ENCODE data around the gene OR51G2. TPM values are rescaled to one million over a fixed set of nuclear protein-coding genes. Genes with fewer than 3 reads are reported as not detected.

The OR51G2 gene
- polyA plus RNA-seq, 4 donors = 0.08 TPM; not detected in 3

GRCh38 chr11:4865855-4866254 lies 53.3 kb downstream of the OR51G2 start:
- no peak for DNase-seq (ENCODE audit: low read depth in 4 of 4, low spot score in 3 of 4)

GRCh38 chr11:4863876-4864275 lies 55.3 kb downstream of the OR51G2 start:
- DNase-seq (ENCODE audit: low read depth in 4 of 4, low spot score in 3 of 4) = no peak

Other genes starting within 250 kb of the OR51G2 start
- gene OR51E2, start 221.5 kb downstream of the OR51G2 start, polyA plus RNA-seq (ENCODE audit: insufficient read length in 4 of 4) = under 1 TPM; 0.46 to 0.89 (median 0.67) TPM
- gene MMP26, start 214.6 kb downstream of the OR51G2 start, polyA plus RNA-seq (ENCODE audit: insufficient read length in 4 of 4) = under 1 TPM; 0.21 to 0.71 (median 0.30) TPM
- not detected for gene OR51F1, start 149.4 kb downstream of the OR51G2 start, polyA plus RNA-seq (ENCODE audit: insufficient read length in 4 of 4)
- gene OR52R1, start 115.0 kb downstream of the OR51G2 start, polyA plus RNA-seq (ENCODE audit: insufficient read length in 4 of 4) = not detected
- not detected for gene OR51F2, start 98.0 kb downstream of the OR51G2 start, polyA plus RNA-seq (ENCODE audit: insufficient read length in 4 of 4)
- gene OR51S1, start 70.1 kb downstream of the OR51G2 start, polyA plus RNA-seq (ENCODE audit: insufficient read length in 4 of 4) = not detected
- not detected for gene OR51T1, start 37.5 kb downstream of the OR51G2 start, polyA plus RNA-seq (ENCODE audit: insufficient read length in 4 of 4)
- not detected for gene OR51A7, start 15.6 kb downstream of the OR51G2 start, polyA plus RNA-seq (ENCODE audit: insufficient read length in 4 of 4)
- gene OR51G1, start 5.0 kb upstream of the OR51G2 start, polyA plus RNA-seq (ENCODE audit: insufficient read length in 4 of 4) = not detected
- gene OR51A4, start 28.3 kb upstream of the OR51G2 start, polyA plus RNA-seq (ENCODE audit: insufficient read length in 4 of 4) = under 1 TPM in 1 of 4 donors, not detected in 3; 0.05 TPM
- not detected for gene OR51A2, start 36.4 kb upstream of the OR51G2 start, polyA plus RNA-seq (ENCODE audit: insufficient read length in 4 of 4)
- under 1 TPM in 3 of 4 donors, not detected in 1; 0.05 to 0.06 (median 0.05) TPM for gene OR51L1, start 75.5 kb upstream of the OR51G2 start, polyA plus RNA-seq (ENCODE audit: insufficient read length in 4 of 4)
- gene OR52J3, start 127.2 kb upstream of the OR51G2 start, polyA plus RNA-seq (ENCODE audit: insufficient read length in 4 of 4) = not detected
- not detected for gene OR52E2, start 140.3 kb upstream of the OR51G2 start, polyA plus RNA-seq (ENCODE audit: insufficient read length in 4 of 4)
- gene OR52E1, start 150.2 kb upstream of the OR51G2 start, polyA plus RNA-seq (ENCODE audit: insufficient read length in 4 of 4) = not detected
- not detected for gene OR52A5, start 219.0 kb upstream of the OR51G2 start, polyA plus RNA-seq (ENCODE audit: insufficient read length in 4 of 4)
- gene OR52A1, start 235.4 kb upstream of the OR51G2 start, polyA plus RNA-seq (ENCODE audit: insufficient read length in 4 of 4) = under 1 TPM in 2 of 4 donors, not detected in 2; 0.01 to 0.05 TPM

Data from left renal pelvis (tissue), 4 donors.